ENCODE results near the gene OSMR.

The OSMR gene

GRCh38 chr5:38845526-38846378 is at the start of gene OSMR:
Gene OSMR, plus strand, starts transcription at chr5:38846012. Its CDS starts 23,033 bp downstream, at chr5:38869045.
- in situ Hi-C loops (cut with HindIII; ENCODE audit: low pct_ligation_motif_present, low pct_unique_long_range_greater_than_20kb, low sequenced_read_pairs): no loop called here
- peak; percentile 94 for DNase-seq

- DNase-seq: no peak
- in situ Hi-C loops (cut with HindIII; ENCODE audit: low pct_ligation_motif_present, low pct_unique_long_range_greater_than_20kb, low sequenced_read_pairs): no loop called here
Measured at GRCh38 chr5:38796742-38797108, 49.1 kb upstream of the OSMR start.

- no peak for DNase-seq
- in situ Hi-C loops (cut with HindIII; ENCODE audit: low pct_ligation_motif_present, low pct_unique_long_range_greater_than_20kb, low sequenced_read_pairs): no loop called here
Measured at GRCh38 chr5:38797838-38798237, 48.0 kb upstream of the OSMR start.

- in situ Hi-C loops (cut with HindIII; ENCODE audit: low pct_ligation_motif_present, low pct_unique_long_range_greater_than_20kb, low sequenced_read_pairs): no loop called here
- DNase-seq: no peak
Measured at GRCh38 chr5:38799556-38800377, 46.0 kb upstream of the OSMR start.

- in situ Hi-C loops (cut with HindIII; ENCODE audit: low pct_ligation_motif_present, low pct_unique_long_range_greater_than_20kb, low sequenced_read_pairs): no loop called here
Measured at GRCh38 chr5:38800515-38800914, 45.3 kb upstream of the OSMR start.

GRCh38 chr5:38802125-38802524 is 43.7 kb upstream of the OSMR start:
- in situ Hi-C loops (cut with HindIII; ENCODE audit: low pct_ligation_motif_present, low pct_unique_long_range_greater_than_20kb, low sequenced_read_pairs): no loop called here

More at GRCh38 chr5:38800515-38800914, 45.3 kb upstream of the OSMR start:
- DNase-seq: no peak

GRCh38 chr5:38803246-38803645 is 42.6 kb upstream of the OSMR start:
- no peak for DNase-seq
- in situ Hi-C loops (cut with HindIII; ENCODE audit: low pct_ligation_motif_present, low pct_unique_long_range_greater_than_20kb, low sequenced_read_pairs): no loop called here

More at GRCh38 chr5:38802125-38802524, 43.7 kb upstream of the OSMR start:
- DNase-seq: no peak

- peak; percentile 79 for DNase-seq
- in situ Hi-C loops (cut with HindIII; ENCODE audit: low pct_ligation_motif_present, low pct_unique_long_range_greater_than_20kb, low sequenced_read_pairs): no loop called here
Measured at GRCh38 chr5:38806775-38807258, 39.0 kb upstream of the OSMR start.

GRCh38 chr5:38807570-38808483 is 38.0 kb upstream of the OSMR start:
- in situ Hi-C loops (cut with HindIII; ENCODE audit: low pct_ligation_motif_present, low pct_unique_long_range_greater_than_20kb, low sequenced_read_pairs): no loop called here
- no peak for DNase-seq

GRCh38 chr5:38808666-38809343 is 37.0 kb upstream of the OSMR start:
- in situ Hi-C loops (cut with HindIII; ENCODE audit: low pct_ligation_motif_present, low pct_unique_long_range_greater_than_20kb, low sequenced_read_pairs): no loop called here
- no peak for DNase-seq

GRCh38 chr5:38809388-38810359 is 36.1 kb upstream of the OSMR start:
- peak; percentile 67 for DNase-seq
- in situ Hi-C loops (cut with HindIII; ENCODE audit: low pct_ligation_motif_present, low pct_unique_long_range_greater_than_20kb, low sequenced_read_pairs): no loop called here

- in situ Hi-C loops (cut with HindIII; ENCODE audit: low pct_ligation_motif_present, low pct_unique_long_range_greater_than_20kb, low sequenced_read_pairs): no loop called here
- DNase-seq: no peak
Measured at GRCh38 chr5:38814879-38815278, 30.9 kb upstream of the OSMR start.

GRCh38 chr5:38816083-38817030 is 29.5 kb upstream of the OSMR start:
- in situ Hi-C loops (cut with HindIII; ENCODE audit: low pct_ligation_motif_present, low pct_unique_long_range_greater_than_20kb, low sequenced_read_pairs): no loop called here
- no peak for DNase-seq

- in situ Hi-C loops (cut with HindIII; ENCODE audit: low pct_ligation_motif_present, low pct_unique_long_range_greater_than_20kb, low sequenced_read_pairs): no loop called here
- no peak for DNase-seq
Measured at GRCh38 chr5:38821679-38822078, 24.1 kb upstream of the OSMR start.

GRCh38 chr5:38823503-38823902 is 22.3 kb upstream of the OSMR start:
- in situ Hi-C loops (cut with HindIII; ENCODE audit: low pct_ligation_motif_present, low pct_unique_long_range_greater_than_20kb, low sequenced_read_pairs): no loop called here

GRCh38 chr5:38824821-38825220 is 21.0 kb upstream of the OSMR start:
- in situ Hi-C loops (cut with HindIII; ENCODE audit: low pct_ligation_motif_present, low pct_unique_long_range_greater_than_20kb, low sequenced_read_pairs): no loop called here

More at GRCh38 chr5:38823503-38823902, 22.3 kb upstream of the OSMR start:
- no peak for DNase-seq

More at GRCh38 chr5:38824821-38825220, 21.0 kb upstream of the OSMR start:
- DNase-seq: no peak

Measured in ACHN (cell line).